GM18907 (cell line): ENCODE data around the gene TCHH.

Source experiments
- ATAC-seq: cut with Tn5 transposase; IDR thresholded peaks from one replicate; pipeline ENCODE4 v1.9.1; 2021; ENCODE audit warnings: mild to moderate bottlenecking, moderate library complexity; ENCODE audit not compliant: unreplicated experiment

The TCHH gene

GRCh38 chr1:152067150-152067549 is 48.1 kb downstream of the TCHH start:
- no peak for ATAC-seq

- ATAC-seq, result no peak
These were observed 53.3 kb downstream of the TCHH start for GRCh38 chr1:152061952-152062351.
